ENCODE measurements around the gene KRTAP12-1. TPM values are rescaled to one million over a fixed set of nuclear protein-coding genes. Genes with fewer than 3 reads are reported as not detected.
A peak's percentile ranks its signal among the peaks of the same experiment; 100 is the strongest.
"Not testable (repeated sequence)": the region's sequence is repeated elsewhere in the genome, so short reads cannot be mapped to it uniquely, and the experiment has no call there.

The KRTAP12-1 gene
- total RNA-seq, 1 experiment from 2014 or later, result not detected

- CTCF ChIA-PET, result interaction anchor here (0.7 kb wide), 1 partner anchor 76 kb away, joined by 3 read pairs; no protein-coding TSS in a partner anchor
- no peak within 1 kb of the TSS for H3K4me3 Mint-ChIP-seq (ENCODE audit: low read depth, unreplicated experiment)
- H3K27me3 Mint-ChIP-seq (ENCODE audit: unreplicated experiment), result peaks cover 49% of the 10 kb centered on the region
- H3K27ac Mint-ChIP-seq (ENCODE audit: unreplicated experiment), result no peak within 1 kb of the TSS
- no peaks in the 10 kb centered on the region for H3K4me1 Mint-ChIP-seq (ENCODE audit: low read depth, unreplicated experiment)
- H3K9me3 Mint-ChIP-seq (ENCODE audit: low read depth, unreplicated experiment), result peaks cover 2% of the 10 kb centered on the region
- BruUV-seq (replicated peaks), result no TSS peak
- peak; percentile 14 for DNase-seq
- H3K36me3 Mint-ChIP-seq (ENCODE audit: insufficient read depth, unreplicated experiment), result no peaks in the 10 kb centered on the region
- no peak for TF ChIP-seq CTCF (IDR thresholded peaks at IDR 0.05; ENCODE audit: unreplicated experiment)
- intact Hi-C loops (cut with micrococcal nuclease; ENCODE audit: unreplicated experiment), result no loop called here
Measured at GRCh38 chr21:44666401-44667320, 15.3 kb downstream of the KRTAP12-1 start, which contains the start of gene KRTAP12-2. Gene KRTAP12-2, minus strand, starts transcription at chr21:44666927. Its CDS starts 41 bp downstream, at chr21:44666886.

- no peaks in the 10 kb centered on the region for H3K36me3 Mint-ChIP-seq (ENCODE audit: insufficient read depth, unreplicated experiment)
- no peak overlapping the region for H3K27ac Mint-ChIP-seq (ENCODE audit: unreplicated experiment)
- no peak for DNase-seq
- no peak for TF ChIP-seq CTCF (IDR thresholded peaks at IDR 0.05; ENCODE audit: unreplicated experiment)
- H3K9me3 Mint-ChIP-seq (ENCODE audit: low read depth, unreplicated experiment), result peaks cover 4% of the 10 kb centered on the region
- intact Hi-C loops (cut with micrococcal nuclease; ENCODE audit: unreplicated experiment), result no loop called here
- H3K4me3 Mint-ChIP-seq (ENCODE audit: low read depth, unreplicated experiment), result no peak overlapping the region
- H3K27me3 Mint-ChIP-seq (ENCODE audit: unreplicated experiment), result peaks cover 45% of the 10 kb centered on the region
- CTCF ChIA-PET, result no interaction called here
- no peaks in the 10 kb centered on the region for H3K4me1 Mint-ChIP-seq (ENCODE audit: low read depth, unreplicated experiment)
- BruUV-seq (replicated peaks), result no TSS peak
Measured at GRCh38 chr21:44664691-44665090, 17.3 kb downstream of the KRTAP12-1 start.

GRCh38 chr21:44661567-44661966 is 20.4 kb downstream of the KRTAP12-1 start:
- BruUV-seq (replicated peaks); intact Hi-C loops (cut with micrococcal nuclease; ENCODE audit: unreplicated experiment): not testable (repeated sequence)

GRCh38 chr21:44658913-44659595 is 22.9 kb downstream of the KRTAP12-1 start:
- H3K27ac Mint-ChIP-seq (ENCODE audit: unreplicated experiment), result no peak overlapping the region
- no peak for DNase-seq
- H3K36me3 Mint-ChIP-seq (ENCODE audit: insufficient read depth, unreplicated experiment), result no peaks in the 10 kb centered on the region
- intact Hi-C loops (cut with micrococcal nuclease; ENCODE audit: unreplicated experiment), result no loop called here
- TF ChIP-seq CTCF (IDR thresholded peaks at IDR 0.05; ENCODE audit: unreplicated experiment), result no peak
- H3K9me3 Mint-ChIP-seq (ENCODE audit: low read depth, unreplicated experiment), result peaks cover 2% of the 10 kb centered on the region
- H3K4me1 Mint-ChIP-seq (ENCODE audit: low read depth, unreplicated experiment), result no peaks in the 10 kb centered on the region
- CTCF ChIA-PET, result no interaction called here
- no peak overlapping the region for H3K4me3 Mint-ChIP-seq (ENCODE audit: low read depth, unreplicated experiment)
- no TSS peak for BruUV-seq (replicated peaks)
- H3K27me3 Mint-ChIP-seq (ENCODE audit: unreplicated experiment), result peaks cover 79% of the 10 kb centered on the region

More at GRCh38 chr21:44661567-44661966, 20.4 kb downstream of the KRTAP12-1 start:
- H3K36me3 Mint-ChIP-seq (ENCODE audit: insufficient read depth, unreplicated experiment); H3K4me1 Mint-ChIP-seq (ENCODE audit: low read depth, unreplicated experiment); CTCF ChIA-PET; DNase-seq; H3K9me3 Mint-ChIP-seq (ENCODE audit: low read depth, unreplicated experiment); H3K27ac Mint-ChIP-seq (ENCODE audit: unreplicated experiment); H3K4me3 Mint-ChIP-seq (ENCODE audit: low read depth, unreplicated experiment): not testable (repeated sequence)
- H3K27me3 Mint-ChIP-seq (ENCODE audit: unreplicated experiment), result peaks cover 60% of the 10 kb centered on the region

Data from Calu3 (cell line).